Muscle of back (tissue), 11 donors: ENCODE measurements around the gene CD74. TPM values are rescaled to one million over a fixed set of nuclear protein-coding genes. Genes with fewer than 3 reads are reported as not detected.

Source experiments
- DNase-seq, 3 donors: peaks; one replicate each; pipeline versions ENCODE4 v3.0.0 to v3.0.0-alpha.2; 2013
- polyA plus RNA-seq, 10 donors: library from polyadenylated mRNA; unstranded; fragments of 120-200 nt; gene quantifications; one replicate each; pipeline ENCODE4 v1.2.1, GENCODE V29; 2013; ENCODE audit not compliant: insufficient read length in 10 of 10

CD74 gene
- polyA plus RNA-seq, 10 donors, result 47.7 to 102 (median 77.2) TPM

- DNase-seq, result no peak
Observed at GRCh38 chr5:150398722-150399523, 13.8 kb downstream of the CD74 start.

GRCh38 chr5:150397782-150398721 lies 14.7 kb downstream of the CD74 start:
- DNase-seq, result no peak

- DNase-seq, result no peak
Observed at GRCh38 chr5:150397146-150397781, 15.4 kb downstream of the CD74 start.

GRCh38 chr5:150396267-150396666 lies 16.4 kb downstream of the CD74 start:
- DNase-seq, result no peak

GRCh38 chr5:150395688-150395975 lies 17.1 kb downstream of the CD74 start:
- no peak for DNase-seq

GRCh38 chr5:150394912-150395687 lies 17.6 kb downstream of the CD74 start:
- no peak for DNase-seq

GRCh38 chr5:150394131-150394530 lies 18.6 kb downstream of the CD74 start:
- DNase-seq, result no peak

- DNase-seq, result no peak
Observed at GRCh38 chr5:150393096-150393645, 19.5 kb downstream of the CD74 start.

GRCh38 chr5:150392680-150393079 lies 20.0 kb downstream of the CD74 start:
- no peak for DNase-seq

GRCh38 chr5:150391986-150392385 lies 20.7 kb downstream of the CD74 start:
- DNase-seq, result no peak

GRCh38 chr5:150391064-150391834 lies 21.5 kb downstream of the CD74 start:
- DNase-seq, result no peak

GRCh38 chr5:150389531-150390266 lies 23.0 kb downstream of the CD74 start:
- DNase-seq, result no peak

- DNase-seq, result no peak
Observed at GRCh38 chr5:150386024-150386855, 26.5 kb downstream of the CD74 start.

- no peak for DNase-seq
Observed at GRCh38 chr5:150384701-150385100, 28.0 kb downstream of the CD74 start.

GRCh38 chr5:150377964-150378694 lies 34.6 kb downstream of the CD74 start:
- DNase-seq, result peak in 1 of 3 donors; percentile 80

GRCh38 chr5:150376799-150377771 lies 35.6 kb downstream of the CD74 start:
- no peak for DNase-seq

GRCh38 chr5:150374651-150375050 lies 38.1 kb downstream of the CD74 start:
- DNase-seq, result no peak
